Measurements from ENCODE around the gene MYL10.

DNA sequence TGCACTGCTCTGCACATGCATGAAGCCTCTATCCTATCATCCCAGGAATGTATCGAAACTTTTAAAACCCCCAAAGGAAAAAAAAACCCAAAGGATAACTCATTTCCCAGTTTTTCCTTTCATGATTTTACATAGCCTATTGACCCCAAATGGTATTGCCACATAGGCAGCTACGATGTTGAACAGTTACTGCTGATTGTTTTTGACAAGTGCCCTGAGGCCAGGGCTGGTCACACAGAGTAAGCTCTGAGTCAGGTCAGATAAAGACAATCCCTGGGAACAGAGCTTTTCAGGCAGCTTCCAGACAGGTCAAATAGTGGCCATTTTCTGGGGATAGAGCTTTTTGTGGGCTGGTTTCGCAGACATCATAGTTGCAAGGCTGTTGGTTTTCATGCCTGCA is 52.1 kb downstream of the MYL10 start:
- TF ChIP-seq, protein P1, sequence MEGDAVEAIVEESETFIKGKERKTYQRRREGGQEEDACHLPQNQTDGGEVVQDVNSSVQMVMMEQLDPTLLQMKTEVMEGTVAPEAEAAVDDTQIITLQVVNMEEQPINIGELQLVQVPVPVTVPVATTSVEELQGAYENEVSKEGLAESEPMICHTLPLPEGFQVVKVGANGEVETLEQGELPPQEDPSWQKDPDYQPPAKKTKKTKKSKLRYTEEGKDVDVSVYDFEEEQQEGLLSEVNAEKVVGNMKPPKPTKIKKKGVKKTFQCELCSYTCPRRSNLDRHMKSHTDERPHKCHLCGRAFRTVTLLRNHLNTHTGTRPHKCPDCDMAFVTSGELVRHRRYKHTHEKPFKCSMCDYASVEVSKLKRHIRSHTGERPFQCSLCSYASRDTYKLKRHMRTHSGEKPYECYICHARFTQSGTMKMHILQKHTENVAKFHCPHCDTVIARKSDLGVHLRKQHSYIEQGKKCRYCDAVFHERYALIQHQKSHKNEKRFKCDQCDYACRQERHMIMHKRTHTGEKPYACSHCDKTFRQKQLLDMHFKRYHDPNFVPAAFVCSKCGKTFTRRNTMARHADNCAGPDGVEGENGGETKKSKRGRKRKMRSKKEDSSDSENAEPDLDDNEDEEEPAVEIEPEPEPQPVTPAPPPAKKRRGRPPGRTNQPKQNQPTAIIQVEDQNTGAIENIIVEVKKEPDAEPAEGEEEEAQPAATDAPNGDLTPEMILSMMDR (IDR thresholded peaks at IDR 0.05): no peak
- no peak for TF ChIP-seq POLR2A (IDR thresholded peaks at IDR 0.05)

Measured in heart left ventricle (tissue), 13 donors.